ENCODE data around the gene SEMA5A.

SEMA5A gene

DNA sequence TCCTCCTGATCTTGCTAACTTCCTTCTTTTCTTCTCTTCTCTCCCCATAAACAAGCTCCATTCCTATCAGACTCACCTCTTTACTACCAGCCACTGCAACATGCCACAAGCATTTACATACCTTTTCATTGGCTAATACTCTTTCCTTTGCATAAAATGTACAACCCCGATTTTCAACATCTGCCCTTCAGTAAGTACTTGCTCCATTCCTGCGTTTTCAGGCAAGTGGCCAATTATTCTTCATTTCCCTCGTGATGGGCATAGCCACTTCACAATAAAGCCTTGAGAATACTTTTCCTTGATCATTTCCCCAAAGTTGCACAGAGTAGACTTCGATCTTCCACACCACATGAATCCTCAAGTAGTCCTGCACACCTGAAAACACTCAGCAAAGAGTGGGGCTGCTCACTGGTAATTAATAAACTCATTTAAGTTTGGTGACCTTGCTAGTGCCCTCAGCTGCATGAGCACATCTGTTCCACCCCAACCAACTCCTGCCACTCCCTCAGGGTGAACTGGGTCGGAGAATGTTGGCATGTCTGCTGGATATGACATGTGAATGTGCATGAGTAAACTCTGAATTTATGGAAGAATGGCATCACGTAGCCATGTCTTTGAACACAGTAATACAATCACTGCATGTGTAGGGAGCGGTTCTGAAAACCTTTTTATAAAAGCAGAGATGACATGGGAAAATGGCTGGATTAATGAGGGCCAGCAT is 535.8 kb downstream of the SEMA5A start:
- DNase-seq (ENCODE audit: low read depth, low spot score), result no peak
- H3K4me3 ChIP-seq (ENCODE audit: low read length), result no peak overlapping the region
- WGBS (ENCODE audit: insufficient coverage, insufficient read length), result no CpG with 5 or more reads among the region's 7 CpGs
- no peak overlapping the region for H3K27ac ChIP-seq (ENCODE audit: low read length)
- no peaks in the 10 kb centered on the region for H3K9me3 ChIP-seq (ENCODE audit: control insufficient read depth, insufficient read depth, low read length)
- H3K27me3 ChIP-seq (ENCODE audit: control insufficient read depth, insufficient read depth, low read length), result no peaks in the 10 kb centered on the region
- H3K36me3 ChIP-seq (ENCODE audit: control insufficient read depth, insufficient read depth, low read length), result no peaks in the 10 kb centered on the region
- no peaks in the 10 kb centered on the region for H3K4me1 ChIP-seq (ENCODE audit: control insufficient read depth, insufficient read depth, low read length)

DNA sequence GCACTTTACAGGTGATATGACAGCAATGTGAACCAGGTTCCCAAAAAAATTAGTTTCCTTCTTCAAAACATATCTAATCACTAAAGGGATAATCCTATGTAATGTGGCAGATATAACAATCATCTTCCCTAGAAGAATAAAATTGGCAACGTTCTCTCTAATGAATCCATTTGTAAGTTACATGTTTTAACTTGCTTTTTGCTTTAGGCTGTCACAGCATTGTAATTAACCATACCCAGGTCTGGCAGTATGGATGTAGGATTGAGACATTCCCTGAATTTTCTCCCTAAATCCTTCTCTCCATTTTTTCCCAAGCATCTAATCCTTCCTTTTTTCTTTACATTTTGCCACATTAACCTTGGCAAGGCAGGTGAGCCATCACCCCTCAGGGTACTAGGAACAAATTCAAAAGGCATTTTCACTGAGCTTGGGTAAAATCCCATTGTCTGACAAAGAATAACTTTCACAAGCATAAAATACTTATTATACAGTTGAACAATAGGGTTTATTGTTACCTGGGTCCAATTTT is 548.3 kb downstream of the SEMA5A start:
- Histone ChIP-seq H3K4me1 (ENCODE audit: control insufficient read depth, insufficient read depth, low read length) (no peaks in the 10 kb centered on the region), H3K4me3 (ENCODE audit: low read length) (no peak overlapping the region), H3K9me3 (ENCODE audit: control insufficient read depth, insufficient read depth, low read length) (no peaks in the 10 kb centered on the region), H3K27ac (ENCODE audit: low read length) (no peak overlapping the region), H3K27me3 (ENCODE audit: control insufficient read depth, insufficient read depth, low read length) (no peaks in the 10 kb centered on the region), H3K36me3 (ENCODE audit: control insufficient read depth, insufficient read depth, low read length) (no peaks in the 10 kb centered on the region)
- DNase-seq (ENCODE audit: low read depth, low spot score), result no peak
- WGBS (ENCODE audit: insufficient coverage, insufficient read length), result no CpG with 5 or more reads among the region's 1 CpG

DNA sequence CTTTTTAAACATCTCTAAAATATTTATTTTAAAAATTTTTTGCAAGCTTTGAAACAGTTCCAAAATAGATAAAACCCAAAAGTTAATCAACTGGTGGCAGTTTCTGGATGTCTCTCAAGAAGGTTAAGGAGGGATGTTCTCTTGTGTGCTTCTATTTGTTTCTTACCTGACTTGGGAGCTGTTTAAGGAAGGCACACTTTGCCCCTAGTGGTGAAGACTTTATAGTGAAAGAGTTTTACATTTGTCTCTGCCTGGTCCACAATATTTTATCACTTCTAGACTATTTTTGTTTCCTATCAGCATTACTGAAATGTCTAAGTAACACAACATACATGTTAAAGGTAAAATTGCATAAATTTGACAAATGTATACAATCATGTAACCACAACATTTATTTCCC is 552.8 kb downstream of the SEMA5A start:
- Histone ChIP-seq H3K4me3 (ENCODE audit: low read length) (no peak overlapping the region), H3K9me3 (ENCODE audit: control insufficient read depth, insufficient read depth, low read length) (no peaks in the 10 kb centered on the region), H3K27ac (ENCODE audit: low read length) (no peak overlapping the region), H3K4me1 (ENCODE audit: control insufficient read depth, insufficient read depth, low read length) (no peaks in the 10 kb centered on the region), H3K36me3 (ENCODE audit: control insufficient read depth, insufficient read depth, low read length) (no peaks in the 10 kb centered on the region), H3K27me3 (ENCODE audit: control insufficient read depth, insufficient read depth, low read length) (no peaks in the 10 kb centered on the region)
- no peak for DNase-seq (ENCODE audit: low read depth, low spot score)
